NCI-H524 (cell line): ENCODE results near the gene PIGZ.
A peak's percentile ranks its signal among the peaks of the same experiment; 100 is the strongest.

ENCODE experiments used
- DNase-seq, 2 experiments: peaks; one replicate each; lab custom pipeline; 2025; lab: John Stamatoyannopoulos, UW

PIGZ gene

DNA sequence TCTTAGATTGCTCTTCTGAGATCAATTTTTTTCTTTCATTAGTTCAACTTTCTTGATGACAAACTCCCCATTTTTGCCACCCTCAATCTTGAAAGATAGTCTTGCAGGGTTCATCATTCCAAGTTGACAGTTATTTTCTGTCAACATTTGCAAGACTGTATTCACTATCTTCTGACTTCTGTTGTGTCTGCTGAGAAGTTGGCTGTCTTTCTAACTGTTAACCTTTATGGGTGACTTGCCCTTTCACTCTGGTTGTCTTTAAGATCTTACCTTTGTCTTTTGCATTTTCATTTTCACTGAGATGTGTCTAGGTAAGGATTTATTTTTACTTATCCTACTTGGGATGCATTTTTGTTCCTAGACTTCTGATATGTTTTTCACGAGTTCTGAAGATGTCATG, 14.6 kb upstream of the PIGZ start:
- DNase-seq, result no peak

GRCh38 chr3:196981657-196982056, 13.0 kb upstream of the PIGZ start:
- no peak for DNase-seq

- no peak for DNase-seq
Measured at GRCh38 chr3:196979545-196979944, 10.9 kb upstream of the PIGZ start.

GRCh38 chr3:196976941-196977340, 8.3 kb upstream of the PIGZ start:
- no peak for DNase-seq

DNA sequence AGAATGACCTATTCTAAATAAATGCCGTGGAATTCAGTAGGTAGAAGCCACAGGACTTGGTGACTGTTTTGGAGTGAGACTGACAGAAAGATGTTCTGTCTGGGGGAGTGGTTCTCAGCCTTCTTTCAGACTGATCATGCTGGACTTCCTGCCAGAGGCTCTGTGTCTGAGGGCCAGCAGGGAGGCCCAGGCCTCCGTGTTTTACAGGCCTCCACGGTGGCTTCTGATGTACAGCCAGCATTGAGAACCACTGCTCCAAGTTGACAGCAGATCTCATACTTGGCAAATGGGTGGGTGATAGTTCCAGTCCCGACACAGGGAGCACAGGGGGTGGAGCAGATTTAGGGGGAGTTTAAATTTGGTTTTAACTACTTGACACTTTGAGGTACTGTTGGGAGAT, 6.7 kb upstream of the PIGZ start:
- no peak for DNase-seq

DNA sequence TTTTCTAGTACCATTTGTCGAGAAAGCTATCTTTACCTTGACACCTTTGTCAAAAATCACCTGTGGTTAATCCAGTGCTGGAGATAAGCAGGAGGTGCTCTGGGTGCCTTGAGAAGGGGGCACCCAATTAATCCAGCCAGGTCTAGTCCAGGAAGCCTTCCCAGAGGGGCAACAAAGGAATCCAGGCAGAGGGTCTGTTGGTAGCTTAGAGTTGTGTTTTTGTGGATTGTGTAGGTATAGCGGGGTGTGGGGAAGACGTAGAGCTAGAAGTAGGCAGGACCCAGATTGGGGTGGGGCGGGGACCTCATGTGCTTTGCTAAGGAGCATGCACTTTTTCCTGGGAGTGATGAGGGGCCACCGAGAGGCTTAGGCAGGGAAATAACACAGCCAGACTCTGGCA, 6.0 kb upstream of the PIGZ start:
- DNase-seq, result no peak

DNA sequence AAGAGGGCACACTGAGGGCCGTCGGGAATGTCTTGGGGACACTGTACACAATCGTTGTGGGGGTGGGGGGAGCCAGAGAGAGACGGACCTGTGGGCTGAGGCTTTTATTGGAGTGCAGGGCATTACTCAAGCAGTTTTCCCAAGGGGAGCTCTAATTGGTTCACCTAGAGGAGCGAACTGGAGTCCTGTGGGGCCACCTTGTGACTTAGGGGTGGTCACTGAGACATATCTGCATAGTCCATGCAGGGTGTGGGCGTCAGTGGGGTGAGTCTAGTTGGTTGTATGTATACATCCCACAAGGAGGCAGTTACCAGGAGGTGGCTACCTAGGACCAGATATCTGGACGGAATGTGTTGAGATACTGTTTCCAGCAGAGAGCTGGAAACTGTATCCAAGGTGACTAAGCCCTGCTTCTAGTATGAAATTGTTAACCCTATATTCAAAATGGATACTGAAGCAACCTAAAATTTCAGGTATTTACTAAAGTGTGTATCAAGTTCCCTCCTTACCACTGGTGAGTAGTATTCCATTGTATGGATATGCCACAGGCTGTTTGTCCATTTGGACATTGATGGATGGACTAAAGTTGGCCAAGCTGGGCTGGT, 2.6 kb upstream of the PIGZ start:
- peak; percentile 11 to 40 for DNase-seq

GRCh38 chr3:196970547-196971093, 2.0 kb upstream of the PIGZ start:
- no peak for DNase-seq

DNA sequence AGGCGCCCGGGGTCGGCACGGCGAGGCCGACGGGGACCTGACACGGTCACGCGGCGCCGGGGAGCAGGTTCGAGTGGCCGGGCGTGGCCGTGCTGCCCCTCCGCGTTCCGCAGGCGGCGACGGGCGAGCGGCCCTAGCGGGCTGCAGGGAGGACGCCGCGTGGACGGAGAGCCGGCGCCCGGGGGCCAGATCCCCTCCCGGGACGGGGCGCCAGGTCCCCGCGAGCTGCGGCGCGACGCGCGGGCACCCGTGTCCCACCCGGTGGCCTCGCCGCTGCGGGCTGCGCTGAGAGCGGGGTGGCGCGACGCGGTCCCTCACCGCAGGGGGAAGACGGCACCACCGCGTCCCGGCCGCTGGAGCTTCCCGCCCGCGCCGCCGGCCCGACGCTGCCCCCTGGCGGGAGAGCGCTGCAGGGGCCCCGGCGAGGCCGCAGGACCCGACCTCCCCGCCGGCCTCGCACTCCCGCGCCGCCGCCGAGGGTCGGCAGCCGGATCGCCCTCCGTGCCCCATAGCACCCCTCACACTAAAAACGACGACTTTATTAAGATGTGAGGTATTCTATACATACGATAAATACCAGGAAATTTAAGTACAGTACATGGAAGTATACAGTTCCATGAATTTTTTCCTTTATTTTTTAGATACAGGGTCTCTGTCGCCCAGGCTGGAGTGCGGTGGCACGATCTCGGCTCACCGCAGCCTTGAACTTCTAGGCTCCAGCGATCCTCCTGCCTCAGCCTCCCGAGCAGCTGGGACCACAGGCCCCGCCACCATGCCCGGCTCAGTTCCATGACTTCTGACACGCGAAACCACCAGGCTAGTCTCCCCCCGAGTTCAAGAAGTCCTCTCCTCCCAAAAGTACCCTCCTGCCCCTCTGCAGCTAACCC, 1.3 kb upstream of the PIGZ start:
- peak; percentile 37 to 63 for DNase-seq

- peak in 1 of 2 experiments; percentile 49 for DNase-seq
Measured at GRCh38 chr3:196969134-196969659, 564 bp upstream of the PIGZ start.

DNA sequence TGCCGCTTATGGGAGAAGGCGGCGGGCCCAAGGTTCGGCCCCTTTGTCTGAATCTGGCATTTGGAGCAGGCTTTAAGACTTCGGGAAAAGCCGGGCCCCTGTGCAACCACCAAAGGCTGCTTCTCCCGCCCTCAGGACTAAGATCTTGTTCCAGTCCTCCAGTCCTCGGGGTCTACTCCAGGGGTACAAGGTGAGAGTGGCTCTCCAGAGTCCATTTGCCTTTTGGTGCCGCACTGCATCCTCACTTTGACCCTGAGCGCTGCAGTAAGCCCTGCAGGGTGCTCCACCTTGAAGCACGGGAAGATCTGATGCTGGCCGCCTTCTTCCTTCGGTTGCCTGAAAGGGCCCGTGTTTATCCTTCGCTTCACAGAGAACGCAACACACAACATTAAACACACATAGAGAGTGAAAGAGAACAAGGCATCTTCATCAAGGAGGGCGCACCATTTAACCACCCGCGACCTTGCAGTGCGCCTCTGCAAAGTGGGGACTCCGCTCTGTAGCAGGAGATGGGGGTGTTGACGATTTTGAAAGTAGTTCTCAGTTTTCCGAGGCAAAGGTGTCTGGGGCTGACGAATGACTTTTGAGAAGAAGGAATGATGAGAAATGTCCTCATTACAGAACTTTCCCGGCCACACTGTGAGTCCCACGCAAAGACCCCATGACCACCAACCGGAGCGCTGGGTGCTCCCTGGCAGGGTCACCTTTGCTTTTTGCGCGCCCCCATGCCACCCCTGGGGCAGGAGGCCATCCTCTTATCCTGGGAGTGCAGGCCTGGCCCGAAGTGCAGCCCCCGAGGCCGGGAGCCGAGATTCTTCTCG, 1.0 kb downstream of the PIGZ start:
- DNase-seq, result no peak

DNA sequence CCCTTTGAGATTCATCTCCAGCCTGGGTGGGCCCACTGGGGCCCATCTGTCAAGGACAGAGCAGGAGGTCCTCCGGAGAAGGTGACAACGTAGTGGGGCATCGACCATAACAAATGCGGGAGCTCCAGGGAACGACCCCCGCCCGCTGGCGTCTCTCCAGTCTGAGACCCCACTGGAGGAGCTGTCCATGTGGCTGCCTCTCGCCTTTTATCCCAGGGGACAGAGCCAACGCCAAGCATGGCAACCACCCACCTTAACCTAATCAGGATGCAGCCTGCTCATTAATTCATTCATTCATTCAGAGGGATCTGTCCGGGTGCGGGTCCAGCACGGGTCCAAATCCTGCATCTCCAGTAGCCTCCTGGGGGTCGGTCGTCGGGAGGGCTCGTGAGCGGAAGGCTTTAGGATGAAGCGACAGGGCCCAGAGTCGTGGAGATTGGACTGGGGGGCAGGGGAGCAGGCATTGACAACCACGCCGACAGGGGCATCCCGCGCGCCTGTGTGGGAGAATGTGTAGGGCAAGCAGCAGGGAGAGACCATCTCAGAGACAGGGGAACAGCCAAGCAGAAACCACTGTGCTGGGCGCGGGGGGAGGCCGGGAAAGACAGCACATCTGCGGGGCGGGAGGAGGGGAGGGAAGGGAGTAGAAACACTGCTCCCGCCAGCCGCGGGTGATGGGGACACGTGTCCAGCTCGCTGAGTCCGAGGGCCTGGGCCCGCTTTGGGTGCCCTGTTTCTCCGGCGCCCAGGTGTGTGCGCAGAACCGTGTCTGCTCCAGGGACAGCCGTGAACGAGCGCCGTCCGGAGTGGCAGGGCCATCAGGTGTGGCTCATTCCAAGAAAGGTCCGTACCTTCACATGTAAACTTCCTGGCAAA, 1.9 kb downstream of the PIGZ start:
- no peak for DNase-seq

GRCh38 chr3:196965804-196966173, 2.8 kb downstream of the PIGZ start:
- DNase-seq, result no peak

- no peak for DNase-seq
Measured at GRCh38 chr3:196965112-196965803, 3.4 kb downstream of the PIGZ start.

- DNase-seq, result no peak
Measured at GRCh38 chr3:196963631-196963953, 5.0 kb downstream of the PIGZ start.

DNA sequence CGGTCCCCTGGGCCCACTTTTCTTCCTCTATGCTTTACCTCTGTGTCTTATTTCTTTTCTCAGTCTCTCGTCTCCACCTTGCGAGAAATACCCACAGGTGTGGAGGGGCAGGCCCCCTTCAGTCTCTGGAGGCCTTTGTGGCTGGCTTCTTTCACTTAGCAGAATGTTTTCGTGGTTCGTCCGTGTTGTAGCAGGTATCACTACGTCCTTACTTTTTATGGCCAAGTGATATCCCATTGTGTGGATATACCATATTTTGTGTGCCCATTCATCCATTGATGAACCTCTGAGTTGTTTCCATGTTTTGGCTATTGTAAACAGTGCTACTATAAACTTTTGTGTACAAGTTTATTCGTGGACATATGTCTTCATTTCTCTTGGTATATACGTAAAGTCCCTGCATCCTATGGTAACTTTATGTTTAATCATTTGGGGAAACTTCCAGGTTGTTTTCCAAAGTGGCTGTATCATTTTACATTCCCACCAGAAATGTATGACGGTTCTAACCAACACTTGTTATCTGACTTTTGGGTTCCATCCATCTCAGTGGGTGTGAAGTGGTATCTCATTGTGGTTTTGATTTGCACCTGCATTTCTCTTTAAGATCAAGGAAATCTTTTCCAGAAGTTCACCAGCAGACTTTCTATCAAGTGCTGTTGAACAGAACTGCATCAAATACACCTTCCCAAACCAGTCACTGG, 5.6 kb downstream of the PIGZ start:
- DNase-seq, result no peak

DNA sequence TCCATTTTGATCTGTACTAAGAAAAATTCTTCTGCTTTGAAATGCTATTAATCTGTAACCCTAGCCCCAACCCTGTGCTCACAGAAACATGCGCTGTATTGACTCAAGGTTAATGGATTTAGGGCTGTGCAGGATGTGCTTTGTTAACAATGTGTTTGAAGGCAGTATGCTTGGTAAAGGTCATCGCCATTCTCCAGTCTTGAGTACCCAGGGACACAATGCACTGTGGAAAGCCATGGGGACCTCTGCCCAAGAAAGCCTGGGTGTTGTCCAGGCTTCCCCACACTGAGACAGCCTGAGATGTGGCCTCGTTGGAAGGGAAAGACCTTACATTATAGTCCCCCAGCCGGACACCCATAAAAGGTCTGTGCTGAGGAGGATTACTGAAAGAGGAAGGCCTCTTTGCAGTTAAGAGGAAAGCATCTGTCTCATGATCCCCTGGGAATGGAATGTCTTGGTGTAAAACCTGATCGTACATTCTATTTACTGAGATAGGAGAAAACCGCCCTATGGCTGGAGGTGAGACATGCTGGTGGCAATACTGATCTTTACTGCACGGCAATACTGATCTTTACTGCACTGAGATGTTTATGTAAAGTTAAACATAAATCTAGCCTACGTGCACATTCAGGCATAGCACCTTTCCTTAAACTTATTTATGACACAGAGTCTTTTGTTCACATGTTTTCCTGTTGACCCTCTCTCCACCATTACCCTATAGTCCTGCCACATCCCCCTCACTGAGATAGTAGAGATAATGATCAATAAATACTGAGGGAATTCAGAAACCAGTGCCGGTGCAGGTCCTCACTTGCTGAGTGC, 6.3 kb downstream of the PIGZ start:
- peak; percentile 88 to 97 for DNase-seq

GRCh38 chr3:196954832-196955231, 13.8 kb downstream of the PIGZ start:
- no peak for DNase-seq

DNA sequence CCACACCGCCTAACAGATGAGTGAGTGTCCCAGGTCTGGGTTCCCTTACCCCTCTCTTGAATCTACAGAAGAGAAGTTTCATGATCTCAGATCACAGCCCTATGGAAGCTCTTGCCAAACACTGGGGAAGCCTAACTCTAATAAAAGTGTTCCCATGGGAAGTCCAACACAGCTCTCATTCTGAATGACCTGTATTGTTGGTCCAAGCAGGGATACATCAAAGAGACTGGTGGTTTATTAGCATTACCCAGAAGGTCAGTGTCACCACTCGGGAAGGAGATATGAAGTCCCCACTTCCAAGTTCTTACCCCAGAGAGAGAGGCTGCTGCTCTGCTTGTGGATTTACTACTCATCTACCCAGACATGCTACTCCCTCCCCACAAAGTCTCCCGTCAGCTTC, 17.3 kb downstream of the PIGZ start:
- DNase-seq, result no peak
